DOHH2 (cell line): ENCODE results near the gene NOL9.

Experiments used
- CTCF ChIP-seq: fragments of 200-600 bp; sonication (generic); IDR thresholded peaks from one replicate; pipeline ENCODE4 v1.5.1; 2014; ENCODE audit warnings: antibody characterized with exemption, mild to moderate bottlenecking, low read depth, low read length; ENCODE audit not compliant: poor library complexity, severe bottlenecking
- EZH2phosphoT487 ChIP-seq: fragments of 200-600 bp; sonication (generic); IDR thresholded peaks from 2 replicates; pipeline ENCODE4 v1.6.1; 2017; ENCODE audit warnings: borderline replicate concordance, mild to moderate bottlenecking, antibody characterized with exemption, low read length, moderate library complexity, mixed read lengths

GRCh38 chr1:6596886-6597776 lies 42.8 kb upstream of the NOL9 start:
- TF ChIP-seq EZH2phosphoT487 = no peak
- no peak for TF ChIP-seq CTCF
